ENCODE results near the gene KRT24. TPM values are rescaled to one million over a fixed set of nuclear protein-coding genes. Genes with fewer than 3 reads are reported as not detected.

Gene KRT24
- total and polyA plus RNA-seq, 2 of the 4 experiments (the other 2 are of a cell fraction): not detected

DNA sequence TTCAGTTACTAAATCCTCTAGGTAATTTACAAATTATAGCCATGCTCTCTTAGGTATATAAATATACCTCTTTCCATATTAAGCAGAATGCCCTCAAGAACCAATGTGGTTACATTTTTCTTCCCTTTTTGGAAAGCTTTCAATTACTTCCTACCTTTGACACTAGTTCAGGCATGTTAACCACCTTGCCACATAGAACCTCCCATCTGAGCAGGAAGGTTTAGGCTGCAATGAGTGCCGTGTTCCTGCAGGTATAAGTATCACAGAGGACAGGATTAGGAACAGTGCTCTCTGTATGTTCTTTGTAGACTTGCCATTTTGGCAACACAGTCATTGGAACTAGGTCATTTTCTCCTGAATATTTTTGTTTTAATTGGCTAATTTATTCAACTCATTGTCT, 31.5 kb upstream of the KRT24 start:
- no peak overlapping the region for H4K91ac ChIP-seq (ENCODE audit: insufficient read depth, low read depth, low read length)
- DNase-seq (no peak), ATAC-seq (ENCODE audit: low read depth) (no peak)
- no CpG with 5 or more reads among the region's 1 CpG for WGBS, 2 experiments (ENCODE audit: extremely low coverage in 2 of 2, insufficient read length in 1 of 2)
- TF ChIP-seq RCOR1 (IDR thresholded peaks at IDR 0.05; ENCODE audit: insufficient replicate concordance, low read length) (no peak), FOS (IDR thresholded peaks at IDR 0.05; ENCODE audit: low read depth, low read length) (no peak), CEBPB (IDR thresholded peaks at IDR 0.05; ENCODE audit: low read depth, low read length) (no peak), CHD1 (IDR thresholded peaks at IDR 0.05; ENCODE audit: low read depth, low read length) (no peak), MAFK (IDR thresholded peaks at IDR 0.05; ENCODE audit: low read depth, low read length) (no peak), SMC3 (IDR thresholded peaks at IDR 0.05; ENCODE audit: low read depth, low read length) (no peak), MXI1 (IDR thresholded peaks at IDR 0.05; ENCODE audit: borderline replicate concordance, low read depth, low read length) (no peak), MAZ (IDR thresholded peaks at IDR 0.05; ENCODE audit: borderline replicate concordance, low read depth, low read length) (no peak), POLR2A (IDR thresholded peaks at IDR 0.05; ENCODE audit: low read depth, low read length) (no peak)
- TF ChIP-seq, protein P1, sequence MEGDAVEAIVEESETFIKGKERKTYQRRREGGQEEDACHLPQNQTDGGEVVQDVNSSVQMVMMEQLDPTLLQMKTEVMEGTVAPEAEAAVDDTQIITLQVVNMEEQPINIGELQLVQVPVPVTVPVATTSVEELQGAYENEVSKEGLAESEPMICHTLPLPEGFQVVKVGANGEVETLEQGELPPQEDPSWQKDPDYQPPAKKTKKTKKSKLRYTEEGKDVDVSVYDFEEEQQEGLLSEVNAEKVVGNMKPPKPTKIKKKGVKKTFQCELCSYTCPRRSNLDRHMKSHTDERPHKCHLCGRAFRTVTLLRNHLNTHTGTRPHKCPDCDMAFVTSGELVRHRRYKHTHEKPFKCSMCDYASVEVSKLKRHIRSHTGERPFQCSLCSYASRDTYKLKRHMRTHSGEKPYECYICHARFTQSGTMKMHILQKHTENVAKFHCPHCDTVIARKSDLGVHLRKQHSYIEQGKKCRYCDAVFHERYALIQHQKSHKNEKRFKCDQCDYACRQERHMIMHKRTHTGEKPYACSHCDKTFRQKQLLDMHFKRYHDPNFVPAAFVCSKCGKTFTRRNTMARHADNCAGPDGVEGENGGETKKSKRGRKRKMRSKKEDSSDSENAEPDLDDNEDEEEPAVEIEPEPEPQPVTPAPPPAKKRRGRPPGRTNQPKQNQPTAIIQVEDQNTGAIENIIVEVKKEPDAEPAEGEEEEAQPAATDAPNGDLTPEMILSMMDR (conservative IDR thresholded peaks at IDR 0.05; ENCODE audit: low read depth, low read length): no peak
- TF ChIP-seq, protein P2, sequence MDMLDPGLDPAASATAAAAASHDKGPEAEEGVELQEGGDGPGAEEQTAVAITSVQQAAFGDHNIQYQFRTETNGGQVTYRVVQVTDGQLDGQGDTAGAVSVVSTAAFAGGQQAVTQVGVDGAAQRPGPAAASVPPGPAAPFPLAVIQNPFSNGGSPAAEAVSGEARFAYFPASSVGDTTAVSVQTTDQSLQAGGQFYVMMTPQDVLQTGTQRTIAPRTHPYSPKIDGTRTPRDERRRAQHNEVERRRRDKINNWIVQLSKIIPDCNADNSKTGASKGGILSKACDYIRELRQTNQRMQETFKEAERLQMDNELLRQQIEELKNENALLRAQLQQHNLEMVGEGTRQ (IDR thresholded peaks at IDR 0.05; ENCODE audit: low read depth, low read length): no peak
- TF ChIP-seq, protein P3, sequence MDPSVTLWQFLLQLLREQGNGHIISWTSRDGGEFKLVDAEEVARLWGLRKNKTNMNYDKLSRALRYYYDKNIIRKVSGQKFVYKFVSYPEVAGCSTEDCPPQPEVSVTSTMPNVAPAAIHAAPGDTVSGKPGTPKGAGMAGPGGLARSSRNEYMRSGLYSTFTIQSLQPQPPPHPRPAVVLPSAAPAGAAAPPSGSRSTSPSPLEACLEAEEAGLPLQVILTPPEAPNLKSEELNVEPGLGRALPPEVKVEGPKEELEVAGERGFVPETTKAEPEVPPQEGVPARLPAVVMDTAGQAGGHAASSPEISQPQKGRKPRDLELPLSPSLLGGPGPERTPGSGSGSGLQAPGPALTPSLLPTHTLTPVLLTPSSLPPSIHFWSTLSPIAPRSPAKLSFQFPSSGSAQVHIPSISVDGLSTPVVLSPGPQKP (IDR thresholded peaks at IDR 0.05; ENCODE audit: borderline replicate concordance, low read depth, low read length): no peak
- H4K5ac ChIP-seq (ENCODE audit: low read depth, low read length): no peak overlapping the region
- H3K4me2 ChIP-seq (ENCODE audit: low read depth, low read length): no peak overlapping the region
- no peak overlapping the region for H3K23ac ChIP-seq (ENCODE audit: low read depth, low read length)
- no peak overlapping the region for H3K4ac ChIP-seq (ENCODE audit: low read depth, low read length)
- BruUV-seq (replicated peaks): no TSS peak
- in situ Hi-C loops (cut with MboI; ENCODE audit: low sequenced_read_pairs): no loop called here
- peaks cover 42% of the 10 kb centered on the region for H3K27me3 ChIP-seq (ENCODE audit: control insufficient read depth, insufficient read depth, low read length)
- no peak overlapping the region for H2AFZ ChIP-seq (replicated peaks; ENCODE audit: low read length, poor library complexity)
- no peak overlapping the region for H2BK15ac ChIP-seq (ENCODE audit: low read depth, low read length)
- intact Hi-C loops (cut with micrococcal nuclease): no loop called here
- no peak overlapping the region for H3K4me3 ChIP-seq (ENCODE audit: insufficient read depth, low read depth, low read length)
- no peaks in the 10 kb centered on the region for H3K36me3 ChIP-seq (ENCODE audit: control insufficient read depth, insufficient read depth, low read length)
- H3K18ac ChIP-seq (ENCODE audit: low read depth, low read length): no peak overlapping the region
- no peaks in the 10 kb centered on the region for H4K20me1 ChIP-seq (ENCODE audit: insufficient read depth, low read length)
- H3K9me3 ChIP-seq (ENCODE audit: control insufficient read depth, insufficient read depth, low read length): no peaks in the 10 kb centered on the region
- no peak overlapping the region for H3K14ac ChIP-seq (replicated peaks; ENCODE audit: low read depth, low read length)
- H2AK9ac ChIP-seq (replicated peaks; ENCODE audit: low read depth, low read length, poor library complexity): no peak overlapping the region
- H3K4me1 ChIP-seq (ENCODE audit: control insufficient read depth, insufficient read depth, low read length): no peaks in the 10 kb centered on the region
- H3K79me1 ChIP-seq (ENCODE audit: low read depth in 1 of 2, low read length in 2 of 2): no peaks in the 10 kb centered on the region
- H4K8ac ChIP-seq (ENCODE audit: low read depth in 2 of 2, low read length in 2 of 2): no peak overlapping the region
- H2BK5ac ChIP-seq (ENCODE audit: low read depth, low read length, poor library complexity, severe bottlenecking): no peak overlapping the region
- ChIA-PET CTCF (no interaction called here), POLR2A (ENCODE audit: unreplicated experiment) (no interaction called here)
- H3K27ac ChIP-seq (ENCODE audit: insufficient read depth, low read length): no peak overlapping the region
- dilution Hi-C loops (cut with HindIII; ENCODE audit: low sequenced_read_pairs, unreplicated experiment): no loop called here
- H3K9ac ChIP-seq (ENCODE audit: low read depth, low read length): no peak overlapping the region
- H2BK120ac ChIP-seq (ENCODE audit: low read depth, low read length): no peak overlapping the region
- no peaks in the 10 kb centered on the region for H3K9me1 ChIP-seq (ENCODE audit: insufficient read depth, low read length)
- H2BK20ac ChIP-seq (ENCODE audit: low read depth, low read length): no peak overlapping the region
- H3K56ac ChIP-seq (ENCODE audit: extremely low read depth, insufficient read depth, low read length): no peak overlapping the region
- H2AK5ac ChIP-seq (ENCODE audit: low read depth, low read length): no peak overlapping the region

Data from IMR-90 (cell line).